Activated B cell treated with CpG ODN at 0.5 μM for 24 hours (primary cell): ENCODE measurements around the gene S100A3. TPM values are rescaled to one million over a fixed set of nuclear protein-coding genes. Genes with fewer than 3 reads are reported as not detected.
"Not testable (repeated sequence)": the region's sequence is repeated elsewhere in the genome, so short reads cannot be mapped to it uniquely, and the experiment has no call there.

Experiments used
- ATAC-seq: fragments of 200-7000 bp; cut with Tn5 transposase; one replicate; pipeline ENCODE4 v1.10.0; 2021; ENCODE audit warnings: low read depth, mild to moderate bottlenecking, moderate library complexity
- CTCF ChIA-PET: fragments of 350-600 bp; sonication (Branson Sonifier 250); formaldehyde crosslinking; loops from one replicate; lab custom pipeline; 2021; ENCODE audit warnings: antibody characterized with exemption; lab: Charles Lee
- POLR2A ChIA-PET: fragments of 350-600 bp; sonication (Branson Sonifier 250); formaldehyde crosslinking; loops from one replicate; lab custom pipeline; 2021; ENCODE audit warnings: antibody characterized with exemption; lab: Charles Lee
- DNase-seq: peaks from one replicate; pipeline ENCODE4 v3.0.0; 2022
- H3K27ac Mint-ChIP-seq: one replicate; pipeline ENCODE4 v1.8.0; 2020; ENCODE audit warnings: mixed read lengths
- H3K27me3 Mint-ChIP-seq: one replicate; pipeline ENCODE4 v1.8.0; 2021; ENCODE audit warnings: mixed read lengths
- H3K36me3 Mint-ChIP-seq: one replicate; pipeline ENCODE4 v1.8.0; 2021; ENCODE audit warnings: low read depth, mixed read lengths
- H3K4me1 Mint-ChIP-seq: one replicate; pipeline ENCODE4 v1.8.0; 2021; ENCODE audit warnings: mixed read lengths
- H3K4me3 Mint-ChIP-seq: one replicate; pipeline ENCODE4 v1.8.0; 2020; ENCODE audit warnings: mild to moderate bottlenecking, mixed read lengths
- H3K9me3 Mint-ChIP-seq: one replicate; pipeline ENCODE4 v1.8.0; 2020; ENCODE audit warnings: mixed read lengths
- CTCF ChIP-seq: fragments of 200-600 bp; IDR thresholded peaks from one replicate; pipeline ENCODE4 v1.8.0; 2022; ENCODE audit warnings: antibody characterized with exemption, mild to moderate bottlenecking
- intact Hi-C: fragments of 100-400 bp; cut with micrococcal nuclease; formaldehyde crosslinking; loops from one replicate; pipeline ENCODE4 v1.15.1; 2024
- total RNA-seq: library from RNA; stranded (reverse); gene quantifications from 2 replicates; pipeline ENCODE4 v1.2.3, GENCODE V29; 2022

S100A3 gene
- total RNA-seq, 1 donor from 2014 or later: not detected

- H3K4me1 Mint-ChIP-seq: no peaks in the 10 kb centered on the region
- no peak for DNase-seq
- intact Hi-C loops: no loop called here
- no peak for ATAC-seq
- H3K4me3 Mint-ChIP-seq: no peak overlapping the region
- ChIA-PET CTCF (interaction anchor here (0.6 kb wide), 1 partner anchor 92 kb away, joined by 3 read pairs; no protein-coding TSS in a partner anchor), POLR2A (interaction anchor here (0.8 kb wide), 1 partner anchor 194 kb away, joined by 6 read pairs; no protein-coding TSS in a partner anchor)
- no peak overlapping the region for H3K27ac Mint-ChIP-seq
- no peaks in the 10 kb centered on the region for H3K27me3 Mint-ChIP-seq
- H3K9me3 Mint-ChIP-seq: no peaks in the 10 kb centered on the region
- no peaks in the 10 kb centered on the region for H3K36me3 Mint-ChIP-seq
- no peak for TF ChIP-seq CTCF
Measured at GRCh38 chr1:153588482-153588881, 39.4 kb upstream of the S100A3 start.

DNA sequence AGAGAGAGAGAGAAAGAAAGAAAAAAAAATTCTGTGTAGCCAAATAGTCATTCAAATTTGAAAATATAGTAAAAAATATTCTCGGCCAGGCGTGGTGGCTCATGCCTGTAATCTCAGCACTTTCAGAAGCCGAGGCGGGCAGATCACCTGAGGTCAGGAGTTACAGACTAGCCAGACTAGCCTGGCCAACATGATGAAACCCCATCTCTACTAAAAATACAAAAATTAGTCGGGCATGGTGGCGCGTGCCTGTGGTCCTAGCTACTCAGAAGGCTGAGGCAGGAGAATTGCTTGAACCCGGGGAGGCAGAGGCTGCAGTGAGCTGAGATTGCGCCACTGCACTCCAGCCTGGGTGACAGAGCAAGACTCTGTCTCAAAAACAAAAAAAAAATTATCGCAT is 39.0 kb upstream of the S100A3 start:
- CTCF ChIA-PET: interaction anchor here (0.6 kb wide), 1 partner anchor 92 kb away, joined by 3 read pairs; no protein-coding TSS in a partner anchor
- H3K27ac Mint-ChIP-seq: not testable (repeated sequence)

GRCh38 chr1:153587314-153587713 is 38.3 kb upstream of the S100A3 start:
- CTCF ChIA-PET: no interaction called here
- DNase-seq: no peak
- Mint-ChIP-seq H3K4me1 (no peaks in the 10 kb centered on the region), H3K36me3 (no peaks in the 10 kb centered on the region), H3K27ac (no peak overlapping the region), H3K9me3 (no peaks in the 10 kb centered on the region), H3K27me3 (no peaks in the 10 kb centered on the region), H3K4me3 (no peak overlapping the region)
- no peak for TF ChIP-seq CTCF
- intact Hi-C loops: no loop called here
- no peak for ATAC-seq
- POLR2A ChIA-PET: interaction anchor here (1.2 kb wide), 1 partner anchor 12 kb away, joined by 4 read pairs; no protein-coding TSS in a partner anchor

More for the DNA sequence above, 39.0 kb upstream of the S100A3 start:
- H3K9me3 Mint-ChIP-seq, DNase-seq, H3K4me1 Mint-ChIP-seq, ATAC-seq, POLR2A ChIA-PET, H3K4me3 Mint-ChIP-seq, H3K36me3 Mint-ChIP-seq, intact Hi-C loops, H3K27me3 Mint-ChIP-seq: not testable (repeated sequence)

DNA sequence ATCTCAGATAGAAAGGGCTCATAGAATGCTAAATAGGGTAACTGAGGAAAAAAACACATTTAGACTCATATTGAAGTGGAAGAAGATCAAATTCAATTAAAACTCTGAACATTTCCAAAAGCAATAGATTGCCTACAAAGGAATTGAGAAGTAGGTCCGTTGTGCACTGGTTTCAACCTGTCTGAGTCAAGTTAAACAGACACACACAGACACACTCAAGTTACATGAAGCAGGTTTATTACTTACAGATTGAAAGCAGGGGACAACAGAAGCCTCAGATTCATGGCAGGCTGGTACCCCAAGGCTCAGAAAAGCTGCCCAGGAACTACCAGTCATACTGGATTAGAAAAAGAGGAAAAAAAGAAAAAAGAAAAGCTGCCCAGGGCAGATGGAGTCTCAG is 37.3 kb upstream of the S100A3 start:
- no peak overlapping the region for H3K4me3 Mint-ChIP-seq
- no peaks in the 10 kb centered on the region for H3K4me1 Mint-ChIP-seq
- no peak for ATAC-seq
- intact Hi-C loops: no loop called here
- DNase-seq: no peak
- POLR2A ChIA-PET: interaction anchor here (1.2 kb wide), 1 partner anchor 13 kb away, joined by 4 read pairs; no protein-coding TSS in a partner anchor
- no peaks in the 10 kb centered on the region for H3K36me3 Mint-ChIP-seq
- H3K27ac Mint-ChIP-seq: no peak overlapping the region
- CTCF ChIA-PET: no interaction called here
- TF ChIP-seq CTCF: no peak
- H3K9me3 Mint-ChIP-seq: no peaks in the 10 kb centered on the region
- H3K27me3 Mint-ChIP-seq: no peaks in the 10 kb centered on the region

- Mint-ChIP-seq H3K9me3 (no peaks in the 10 kb centered on the region), H3K4me3 (no peak overlapping the region), H3K4me1 (no peaks in the 10 kb centered on the region), H3K27ac (no peak overlapping the region), H3K36me3 (no peaks in the 10 kb centered on the region), H3K27me3 (no peaks in the 10 kb centered on the region)
- ChIA-PET CTCF (interaction anchor here (0.9 to 1.3 kb wide), 2 partner anchors 12 to 42 kb away, joined by 3 to 5 read pairs; partner anchors contain the start of gene S100A13), POLR2A (no interaction called here)
- intact Hi-C loops: no loop called here
- ATAC-seq (no peak), DNase-seq (no peak)
- no peak for TF ChIP-seq CTCF
Measured at GRCh38 chr1:153585006-153585405, 35.9 kb upstream of the S100A3 start.
